Dedifferentiated amniotic fluid mesenchymal stem cell (primary cell): ENCODE data around the gene KLK10.
"Not testable (repeated sequence)": the region's sequence is repeated elsewhere in the genome, so short reads cannot be mapped to it uniquely, and the experiment has no call there.

Source experiments
- DNase-seq: peaks from one replicate; pipeline ENCODE4 v3.0.0-alpha.2; 2016; ENCODE audit errors: extremely low spot score

KLK10 gene

DNA sequence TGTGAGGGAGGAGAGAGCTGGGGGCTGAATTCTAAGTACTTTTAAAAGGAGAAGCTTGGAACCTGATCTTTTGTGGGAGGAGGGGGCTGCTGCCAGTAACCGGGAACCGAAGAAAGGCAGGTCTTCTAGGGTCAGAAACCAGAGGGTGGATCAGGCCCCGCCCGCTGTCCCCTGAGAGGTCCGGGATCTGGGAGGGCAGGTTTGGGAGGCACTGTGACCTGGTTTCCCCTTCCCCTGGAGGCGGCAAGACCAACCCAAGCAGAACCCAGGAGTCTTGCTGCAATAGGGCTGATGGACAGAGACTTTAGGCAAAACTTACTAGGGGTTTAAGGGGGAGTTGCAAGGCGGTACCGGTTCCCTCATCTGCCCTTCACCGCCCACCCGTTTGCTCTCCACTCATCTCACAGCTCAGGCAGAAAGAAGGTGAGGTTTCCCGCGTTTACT is 17.4 kb downstream of the KLK10 start:
- no peak for DNase-seq

DNA sequence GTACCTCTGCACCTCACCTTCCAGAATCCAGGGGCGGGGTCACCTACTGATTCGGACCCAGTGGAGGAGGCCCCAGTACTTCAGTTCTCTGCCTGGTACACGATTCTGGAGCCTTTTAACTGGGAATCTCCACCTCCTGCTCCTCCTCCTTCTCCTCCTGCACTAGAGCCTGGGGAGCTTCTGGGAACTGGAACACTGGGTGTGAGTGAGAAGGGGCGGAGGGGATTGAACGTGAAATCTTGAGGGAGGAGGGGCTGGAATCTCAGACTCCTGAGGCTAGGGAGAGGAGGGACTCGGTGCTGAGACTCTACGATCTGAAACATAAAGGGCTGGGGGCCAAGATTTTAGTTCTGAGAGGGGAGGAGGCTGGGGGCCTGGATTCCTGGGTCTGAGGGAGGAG is 18.0 kb downstream of the KLK10 start, which contains the start of gene KLK8:
KLK8 (minus strand) TSS at position 90 of the 400 bp plus-strand sequence. CDS start 437 bp downstream, outside the sequence.
- DNase-seq: no peak

DNA sequence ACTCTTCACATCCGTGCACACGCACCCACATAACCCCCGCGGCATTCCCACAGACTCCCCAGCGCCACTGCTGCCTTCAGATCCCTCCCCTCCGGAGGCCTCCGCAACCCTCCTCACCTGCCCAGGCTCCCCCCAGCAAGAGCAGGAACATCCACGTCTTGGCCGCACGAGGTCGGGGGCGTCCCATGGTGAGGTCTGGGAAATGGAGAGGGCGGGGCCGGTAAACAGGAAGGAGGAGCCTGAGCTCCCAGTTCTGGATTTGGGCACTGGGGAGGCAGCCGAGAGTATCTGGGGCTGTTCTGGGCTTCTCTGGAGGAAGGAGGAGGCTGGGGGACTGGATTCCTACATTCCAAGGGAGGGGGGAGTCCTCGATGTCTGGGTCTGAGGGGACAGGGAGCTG is 18.5 kb downstream of the KLK10 start:
- no peak for DNase-seq

DNA sequence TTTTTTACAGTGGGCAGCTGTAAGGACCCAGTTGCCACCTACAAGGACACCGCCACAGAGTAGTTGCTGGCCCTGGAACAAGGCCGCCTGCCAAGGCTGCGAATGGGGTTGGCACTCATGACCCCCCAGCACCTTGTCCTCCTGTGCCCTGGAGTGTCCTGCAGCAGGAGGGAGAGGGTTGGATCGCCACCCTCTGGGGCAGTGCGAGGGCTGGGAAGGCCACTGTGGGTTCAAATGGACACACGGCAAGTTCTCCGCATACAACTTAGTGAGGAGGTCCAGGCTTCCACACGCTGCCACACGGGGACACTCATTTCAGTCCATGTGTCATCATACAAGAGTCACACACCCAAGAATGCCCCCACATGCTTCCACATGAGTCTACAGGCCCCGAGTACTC is 19.1 kb downstream of the KLK10 start:
- no peak for DNase-seq

DNA sequence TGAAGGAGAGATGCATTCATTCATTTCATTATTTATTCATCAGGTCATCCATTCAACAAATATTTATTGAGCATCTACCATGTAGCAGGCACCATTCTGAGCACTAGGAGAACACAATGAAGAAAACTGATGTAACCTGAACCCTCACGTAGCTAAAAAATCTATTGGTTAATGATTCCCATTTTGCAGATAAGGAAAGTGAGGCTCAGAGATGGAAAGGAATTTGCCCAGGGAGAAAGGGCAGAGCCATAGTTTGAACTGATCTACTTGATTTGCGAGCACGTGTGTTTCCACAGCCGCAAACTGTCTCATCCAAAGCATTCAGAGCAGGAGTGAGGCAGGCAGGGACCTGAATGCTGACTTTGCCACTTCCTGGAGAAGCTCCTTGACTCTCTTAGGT is 20.8 kb downstream of the KLK10 start:
- no peak for DNase-seq

DNA sequence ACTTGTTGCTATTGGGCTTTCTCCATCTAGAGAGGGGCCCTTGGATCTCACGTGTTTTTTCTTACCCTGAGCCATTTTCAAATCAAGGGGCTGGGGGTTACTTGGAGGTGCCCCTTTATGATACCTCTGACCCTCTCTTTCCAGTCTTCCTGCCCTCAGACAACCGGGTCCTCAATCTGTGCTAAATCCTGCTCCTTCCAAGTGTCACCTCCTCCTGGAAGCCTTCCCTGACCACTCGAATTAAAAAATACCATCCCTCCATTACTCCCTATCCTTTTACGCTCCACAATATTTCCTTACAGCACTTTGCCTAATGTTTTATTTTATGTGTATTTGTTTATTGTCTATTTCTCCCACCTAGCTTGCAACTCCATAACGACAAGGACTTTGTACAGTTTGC is 21.4 kb downstream of the KLK10 start:
- no peak for DNase-seq

DNA sequence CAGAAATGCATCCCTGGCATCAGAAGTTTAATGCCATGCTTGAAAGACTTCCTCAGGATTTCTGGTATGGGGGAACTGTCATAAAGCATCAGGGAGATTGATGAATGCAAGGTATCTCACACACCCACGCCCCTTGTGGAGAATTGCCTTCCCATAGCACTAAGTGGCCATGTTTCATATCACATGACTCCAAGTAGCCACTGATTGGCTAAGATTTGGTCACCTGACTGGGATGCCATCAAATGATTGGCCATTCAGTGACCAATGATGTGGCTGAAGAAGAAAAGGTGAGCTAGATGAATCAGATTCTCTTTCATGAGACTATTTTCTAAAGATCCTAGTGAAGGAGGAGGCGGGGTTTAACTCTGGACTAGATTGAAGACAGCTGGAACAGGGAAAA is 25.4 kb downstream of the KLK10 start:
- DNase-seq: no peak

DNA sequence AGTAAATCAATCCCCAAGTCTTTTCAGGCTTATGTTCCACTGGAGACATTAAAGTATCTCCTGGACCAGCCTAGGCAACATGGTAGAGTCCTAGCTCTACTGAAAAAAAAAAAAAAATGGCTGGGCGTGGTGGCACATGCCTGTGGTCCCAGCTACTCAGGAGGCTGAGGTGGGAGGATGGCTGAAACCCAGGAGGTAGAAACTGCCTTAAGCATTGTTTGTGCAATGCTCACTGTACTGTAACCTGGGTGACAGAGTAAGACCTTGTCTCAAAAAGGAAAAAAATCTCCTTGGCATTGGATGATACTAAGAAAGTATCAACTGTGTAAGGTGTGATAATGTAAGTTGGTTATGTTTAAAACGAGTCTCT is 26.9 kb downstream of the KLK10 start:
- DNase-seq: no peak

DNA sequence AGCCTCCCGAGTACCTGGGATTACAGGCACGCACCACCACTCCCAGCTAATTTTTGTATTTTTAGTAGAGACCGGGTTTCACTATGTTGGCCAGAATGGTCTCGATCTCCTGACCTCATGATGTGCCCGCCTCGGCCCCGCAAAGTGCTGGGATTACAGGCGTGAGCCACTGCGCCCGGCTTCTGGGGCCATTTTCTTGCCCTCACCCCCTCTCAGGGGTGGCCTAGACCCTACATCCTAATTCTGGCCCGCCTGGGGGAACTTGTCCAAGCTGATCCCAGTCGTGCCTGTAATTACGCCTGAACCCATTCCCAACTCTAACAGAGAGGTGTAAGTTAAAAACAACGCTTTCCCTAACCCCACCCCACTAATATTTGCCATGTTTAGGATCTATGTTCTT is 35.1 kb downstream of the KLK10 start:
- DNase-seq: not testable (repeated sequence)

DNA sequence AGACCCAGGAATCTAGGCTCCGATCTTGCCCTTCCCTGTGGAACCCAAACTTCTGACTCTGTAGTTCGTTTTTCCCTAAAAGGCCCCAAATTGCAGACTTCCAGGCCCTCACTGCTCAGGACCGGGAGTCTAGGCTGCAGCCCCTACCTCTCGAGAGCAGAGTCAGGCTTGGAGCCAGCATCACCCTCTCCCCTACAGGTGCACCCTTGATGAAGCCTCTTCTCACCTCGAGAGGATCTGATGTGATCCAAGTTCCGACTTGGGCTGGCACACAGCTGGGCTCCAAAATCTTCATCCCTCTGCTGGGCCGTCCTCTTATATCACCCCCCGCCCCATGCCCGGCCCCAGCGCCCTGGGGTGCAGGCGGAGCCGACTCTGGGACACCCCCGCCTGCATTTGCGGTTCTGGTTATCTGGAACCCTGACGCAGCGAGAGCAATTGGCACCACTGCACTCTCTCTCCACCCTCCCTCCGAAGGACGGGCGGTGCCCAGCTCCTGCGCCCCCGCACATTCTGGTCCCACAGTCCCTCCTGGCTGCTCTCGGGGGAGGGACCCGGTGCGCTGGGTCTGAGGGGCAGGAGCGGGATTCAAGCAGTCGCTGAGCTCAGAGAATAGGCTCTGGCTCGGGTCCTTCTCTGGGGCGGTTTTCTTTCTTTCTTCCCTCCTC is 35.8 kb downstream of the KLK10 start, which contains the start of gene KLK7:
KLK7 (minus strand) TSS at position 293 of the 668 bp plus-strand sequence. CDS start 1,518 bp downstream, outside the sequence.
- no peak for DNase-seq

DNA sequence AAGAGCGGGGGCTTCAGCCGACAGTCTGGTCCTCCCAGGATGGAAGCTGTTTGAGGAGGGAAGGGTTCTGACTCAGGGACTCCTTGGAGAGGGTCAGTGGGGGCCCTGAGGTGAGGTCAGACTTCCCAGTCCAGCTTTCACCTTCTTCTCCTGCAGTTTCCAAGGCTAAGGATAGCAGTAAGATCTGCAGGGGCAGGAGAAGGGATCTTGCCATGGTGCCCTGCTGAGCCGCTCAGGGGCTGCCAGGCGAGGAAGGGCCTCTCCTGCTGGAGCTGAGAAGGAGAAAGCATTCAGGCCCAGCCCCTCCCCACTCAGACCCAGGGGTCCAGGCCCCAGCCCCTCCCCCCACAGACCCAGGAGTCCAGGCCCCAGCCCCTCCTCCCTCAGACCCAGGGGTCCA is 37.3 kb downstream of the KLK10 start:
- DNase-seq: no peak

DNA sequence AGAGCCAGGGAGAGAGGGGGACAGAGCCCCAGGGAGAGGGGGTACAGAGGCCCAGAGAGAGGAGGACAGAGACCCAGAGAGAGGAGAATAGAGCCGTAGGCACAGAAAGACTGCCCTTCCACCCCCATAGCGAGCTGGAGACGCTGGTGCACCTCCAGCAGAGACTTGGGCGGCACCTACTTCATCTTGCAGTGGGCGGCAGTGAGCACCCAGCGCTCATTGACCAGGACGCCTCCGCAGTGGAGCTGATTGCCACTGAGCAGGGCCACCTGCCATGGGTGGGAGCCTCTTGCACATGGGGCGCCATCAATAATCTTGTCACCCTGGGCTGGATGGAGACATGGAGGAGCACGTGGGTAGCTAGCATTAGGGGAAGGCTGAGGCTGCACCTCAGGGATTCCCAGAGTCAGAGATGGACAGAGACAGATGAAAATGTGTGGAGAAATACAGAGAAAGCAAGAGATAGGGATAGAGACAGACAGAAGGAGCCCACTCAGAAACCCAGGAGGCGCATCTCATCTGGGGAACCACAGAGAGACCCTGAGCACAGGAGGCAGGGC is 37.8 kb downstream of the KLK10 start:
- no peak for DNase-seq

DNA sequence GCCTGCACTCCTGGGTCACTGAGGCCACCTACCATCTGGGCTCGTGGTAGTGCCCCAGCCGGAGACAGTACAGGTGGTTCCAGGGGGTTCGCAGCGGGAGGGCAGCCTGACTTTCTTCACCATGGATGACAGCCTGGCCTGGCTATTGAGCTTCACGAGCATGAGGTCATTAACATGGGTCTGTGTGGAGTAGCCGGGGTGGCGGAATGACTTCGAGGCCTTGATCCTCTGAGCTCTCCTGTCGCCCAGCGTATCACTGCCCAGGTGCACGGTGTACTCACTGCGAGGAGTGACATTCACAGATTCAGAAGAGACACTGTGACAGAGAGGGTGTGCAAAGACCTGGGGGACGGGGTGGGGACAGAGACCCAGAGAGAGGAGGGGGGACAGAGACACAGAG is 39.3 kb downstream of the KLK10 start:
- DNase-seq: no peak

DNA sequence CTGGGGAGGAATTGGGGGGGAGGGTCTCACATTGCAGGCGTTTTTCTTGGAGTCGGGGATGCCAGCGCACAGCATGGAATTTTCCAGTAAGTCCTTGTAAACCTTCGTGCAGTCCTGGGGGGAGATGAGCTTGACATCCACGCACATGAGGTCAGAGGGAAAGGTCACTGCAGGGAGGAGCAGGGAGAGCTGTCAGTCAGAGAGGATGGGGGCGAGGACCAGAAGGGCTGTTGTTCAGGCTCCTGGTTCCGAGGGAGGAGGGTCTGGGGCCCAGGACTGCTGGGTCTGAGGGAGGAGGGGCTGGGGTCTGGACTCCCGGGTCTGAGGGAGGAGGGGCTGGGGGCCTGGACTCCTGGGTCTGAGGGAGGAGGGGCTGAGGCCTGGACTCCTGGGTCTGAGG is 39.8 kb downstream of the KLK10 start:
- no peak for DNase-seq

DNA sequence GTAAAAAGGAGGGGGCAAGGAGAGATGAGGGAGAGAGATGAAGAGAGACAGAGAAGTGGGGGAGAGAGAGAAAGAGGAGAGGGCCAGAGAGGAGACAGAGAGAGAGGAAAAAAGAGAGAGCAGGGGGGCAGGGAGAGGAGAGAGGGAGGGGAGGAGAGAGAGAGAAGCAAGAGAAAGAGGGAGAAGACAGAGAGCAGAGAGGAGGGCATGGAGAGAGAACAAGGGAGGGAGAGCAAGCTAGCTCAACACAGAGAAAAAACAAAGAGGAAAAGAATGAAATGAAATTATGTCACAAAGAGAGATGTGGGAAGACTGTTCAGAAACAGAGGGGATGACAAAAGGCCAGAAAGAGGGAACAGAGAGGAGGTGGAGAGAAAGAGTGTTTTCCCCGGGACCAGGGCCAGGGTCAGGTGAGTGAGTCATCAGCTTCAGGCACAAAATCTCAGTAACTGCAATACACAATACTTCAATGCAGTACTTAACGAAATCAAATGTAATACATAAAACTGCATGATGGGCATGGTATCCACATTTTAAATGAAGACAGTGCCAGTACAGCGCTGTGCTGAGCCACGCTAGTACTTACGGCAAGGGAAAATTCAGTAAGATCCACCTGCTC is 40.6 kb downstream of the KLK10 start:
- DNase-seq: no peak

DNA sequence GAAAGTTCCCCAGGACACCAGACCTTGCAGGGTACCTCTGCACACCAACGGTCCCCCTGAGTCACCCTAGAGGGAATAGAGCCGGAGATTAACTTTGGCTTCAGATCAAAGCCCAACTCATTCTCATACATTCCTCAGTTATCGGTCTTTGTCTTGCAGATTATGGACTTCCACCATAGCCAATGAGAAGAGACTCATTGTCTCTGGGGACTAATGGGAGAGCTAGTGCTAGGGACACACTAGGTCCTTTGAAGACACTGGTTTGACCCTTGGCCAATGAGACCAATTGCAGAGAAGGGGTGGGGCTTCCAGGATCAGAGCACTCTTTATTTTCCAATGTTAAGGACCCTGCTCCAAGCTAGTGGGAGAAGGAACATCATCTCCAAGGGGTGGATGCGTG is 41.9 kb downstream of the KLK10 start:
- DNase-seq: no peak

DNA sequence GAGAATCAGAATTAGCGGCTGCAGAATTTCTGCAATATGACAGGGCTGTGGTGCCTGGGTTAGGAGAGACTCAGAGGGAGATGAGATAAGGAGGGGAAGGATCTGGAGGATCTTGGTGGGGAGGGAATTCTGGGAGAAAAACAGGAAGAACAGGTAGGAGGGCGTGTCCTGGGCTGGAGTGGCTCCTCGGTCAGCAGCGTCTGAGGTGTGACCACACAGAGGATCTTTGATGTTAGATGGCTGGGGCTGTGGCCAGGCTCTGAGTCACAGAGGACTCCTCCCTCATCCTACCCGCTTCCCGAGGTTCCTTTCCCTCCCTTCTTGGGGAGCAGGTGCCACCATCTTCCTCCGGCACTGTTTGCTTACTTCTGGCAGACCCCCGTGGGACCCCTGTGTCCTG is 43.7 kb downstream of the KLK10 start:
- no peak for DNase-seq

DNA sequence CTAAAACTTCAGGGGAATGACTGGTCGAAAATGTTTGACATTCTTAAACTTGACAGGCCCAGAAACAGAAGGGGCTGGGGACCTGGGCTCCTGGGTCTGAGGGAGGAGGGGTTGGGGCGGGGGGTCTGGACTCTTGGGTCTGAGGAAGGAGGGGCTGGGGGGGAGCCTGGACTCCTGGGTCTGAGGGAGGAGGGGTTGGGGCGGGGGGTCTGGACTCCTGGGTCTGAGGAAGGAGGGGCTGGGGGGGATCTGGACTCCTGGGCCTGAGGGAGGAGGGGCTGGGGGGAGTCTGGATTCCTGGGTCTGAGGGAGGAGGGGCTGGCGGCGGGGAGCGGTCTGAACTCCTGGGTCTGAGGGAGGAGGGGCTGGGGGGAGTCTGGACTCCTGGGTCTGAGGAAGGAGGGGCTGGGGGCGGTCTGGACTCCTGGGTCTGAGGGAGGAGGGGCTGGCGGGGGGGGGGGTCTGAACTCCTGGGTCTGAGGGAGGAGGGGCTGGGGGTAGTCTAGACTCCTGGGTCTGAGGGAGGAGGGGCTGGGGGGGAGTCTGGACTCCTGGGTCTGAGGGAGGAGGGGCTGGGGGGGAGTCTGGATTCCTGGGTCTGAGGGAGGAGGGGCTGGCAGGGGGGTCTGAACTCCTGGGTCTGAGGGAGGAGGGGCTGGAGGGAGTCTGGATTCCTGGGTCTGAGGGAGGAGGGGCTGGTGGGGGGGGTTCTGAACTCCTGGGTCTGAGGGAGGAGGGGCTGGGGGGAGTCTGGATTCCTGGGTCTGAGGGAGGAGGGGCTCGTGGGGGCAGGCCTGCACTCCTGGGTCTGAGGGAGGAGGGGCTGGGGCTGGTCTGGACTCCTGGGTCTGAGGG is 44.6 kb downstream of the KLK10 start:
- DNase-seq: no peak

DNA sequence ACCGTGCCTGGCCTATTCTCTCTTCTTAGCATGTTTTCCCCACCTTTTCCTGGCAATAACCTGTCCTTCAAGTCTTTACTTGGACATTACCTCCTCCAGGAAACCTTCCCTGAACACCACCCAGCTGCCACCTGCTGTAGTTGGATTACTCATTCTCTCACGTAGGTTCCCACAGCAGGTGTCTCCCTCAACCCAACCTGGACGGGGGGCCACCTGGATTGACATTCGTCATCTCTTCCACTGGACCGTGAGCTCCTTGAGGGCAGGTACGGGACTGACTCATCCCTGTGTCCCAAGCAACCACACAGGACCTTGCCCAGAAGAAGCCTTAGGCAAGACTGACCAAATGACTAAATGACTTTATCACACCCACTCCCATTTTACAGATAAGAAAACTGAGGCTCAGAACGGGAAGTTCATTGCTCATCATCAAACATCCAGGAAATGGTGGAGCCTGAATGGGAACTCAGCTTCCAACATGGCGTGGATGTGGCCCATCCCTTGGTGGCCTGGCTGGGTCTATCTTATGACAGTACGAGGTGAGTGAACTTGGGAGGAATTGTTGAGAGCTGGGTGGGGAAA is 46.6 kb downstream of the KLK10 start:
- no peak for DNase-seq

DNA sequence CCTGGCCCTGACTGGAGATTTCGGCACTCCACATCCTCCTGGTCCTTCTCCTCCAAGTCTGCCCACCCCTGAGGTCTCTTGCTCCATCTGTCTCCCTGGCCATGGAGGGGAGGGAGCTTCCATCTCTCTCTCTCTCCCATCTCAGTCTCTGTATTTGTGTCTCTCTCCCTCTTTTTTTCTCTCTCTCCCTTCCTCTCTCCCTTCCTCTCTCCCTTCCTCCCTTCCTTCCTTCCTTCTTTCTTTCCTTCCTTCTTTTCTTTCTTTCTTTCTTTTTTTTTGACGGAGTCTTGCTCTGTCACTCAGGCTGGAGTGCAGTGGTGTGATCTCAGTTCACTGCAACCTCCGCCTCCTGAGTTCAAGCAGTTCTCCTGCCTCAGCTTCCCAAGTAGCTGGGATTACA is 49.7 kb downstream of the KLK10 start:
- not testable (repeated sequence) for DNase-seq

DNA sequence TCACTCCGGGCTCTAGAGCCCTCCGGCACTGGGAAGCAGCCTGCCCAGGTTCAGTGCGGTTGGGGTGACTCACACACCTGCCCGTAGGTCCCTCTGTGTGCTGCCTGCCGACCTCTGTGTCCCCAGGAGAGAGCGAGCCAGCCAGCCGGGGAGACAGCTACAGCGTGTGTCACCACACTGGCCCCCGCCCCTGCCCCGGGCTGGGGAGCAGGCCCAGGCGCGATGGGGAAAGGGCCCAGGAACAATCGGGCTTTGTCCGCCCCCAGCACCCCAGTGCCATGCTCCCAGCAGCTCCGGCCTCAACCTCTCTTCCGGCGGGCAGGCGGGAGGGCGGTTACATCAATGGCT is 50.1 kb downstream of the KLK10 start, which contains the start of gene KLK6:
KLK6 (minus strand) TSS at position 179 of the 348 bp plus-strand sequence. CDS start 1,487 bp downstream, outside the sequence.
- DNase-seq: no peak
